Measurements from ENCODE around the gene QKI. TPM values are rescaled to one million over a fixed set of nuclear protein-coding genes. Genes with fewer than 3 reads are reported as not detected.

Gene QKI
- total RNA-seq, 1 experiment from 2014 or later, result 64.3 TPM

DNA sequence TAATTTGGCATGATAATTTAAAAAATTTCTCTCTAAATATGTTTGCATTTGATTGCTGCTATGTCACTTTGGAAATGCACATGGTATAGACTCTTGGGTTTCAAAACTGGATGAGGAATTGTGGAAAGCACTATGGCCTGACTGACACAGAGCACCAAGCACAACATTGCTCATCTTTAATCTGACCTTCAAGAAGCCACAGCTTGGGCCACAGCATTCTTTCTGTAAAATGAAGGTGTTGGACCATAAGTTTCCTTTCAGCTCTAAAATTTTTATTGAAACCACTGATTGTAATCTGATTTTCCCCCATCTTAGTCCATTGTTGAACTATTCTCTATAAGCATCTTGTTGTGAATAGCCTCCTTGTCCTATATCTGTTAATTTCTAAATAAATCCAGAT lies 41.0 kb downstream of the QKI start:
- DNase-seq, result no peak
- Histone ChIP-seq H3K4me3 (ENCODE audit: low read length) (no peak overlapping the region), H3K36me3 (ENCODE audit: low read depth, low read length) (peaks cover 4% of the 10 kb centered on the region; the same call in 1 of the 2 replicates), H3K9ac (ENCODE audit: low read length) (no peak overlapping the region), H3K9me3 (ENCODE audit: low read length) (no peaks in the 10 kb centered on the region), H3K27me3 (ENCODE audit: low read length) (no peaks in the 10 kb centered on the region), H3F3A (ENCODE audit: low read length, unreplicated experiment) (no peaks in the 10 kb centered on the region), H3K4me1 (ENCODE audit: insufficient read depth, low read length) (no peaks in the 10 kb centered on the region), H3K9me2 (replicated peaks; ENCODE audit: low read length) (no peaks in the 10 kb centered on the region), H3K79me2 (ENCODE audit: low read length) (peaks cover 100% of the 10 kb centered on the region), H2AFZ (ENCODE audit: low read length) (no peak overlapping the region), H4K20me1 (ENCODE audit: low read length) (peaks cover 51% of the 10 kb centered on the region), H3K4me2 (ENCODE audit: low read length) (no peak overlapping the region), H3K27ac (ENCODE audit: low read length) (no peak overlapping the region)
- ChIA-PET POLR2A (ENCODE audit: unreplicated experiment) (no interaction called here), CTCF (no interaction called here)
- intact Hi-C loops (cut with micrococcal nuclease), result no loop called here
- no peak for ATAC-seq
- BruUV-seq (replicated peaks), result TSS peak; percentile 17
- TF ChIP-seq, protein P1, sequence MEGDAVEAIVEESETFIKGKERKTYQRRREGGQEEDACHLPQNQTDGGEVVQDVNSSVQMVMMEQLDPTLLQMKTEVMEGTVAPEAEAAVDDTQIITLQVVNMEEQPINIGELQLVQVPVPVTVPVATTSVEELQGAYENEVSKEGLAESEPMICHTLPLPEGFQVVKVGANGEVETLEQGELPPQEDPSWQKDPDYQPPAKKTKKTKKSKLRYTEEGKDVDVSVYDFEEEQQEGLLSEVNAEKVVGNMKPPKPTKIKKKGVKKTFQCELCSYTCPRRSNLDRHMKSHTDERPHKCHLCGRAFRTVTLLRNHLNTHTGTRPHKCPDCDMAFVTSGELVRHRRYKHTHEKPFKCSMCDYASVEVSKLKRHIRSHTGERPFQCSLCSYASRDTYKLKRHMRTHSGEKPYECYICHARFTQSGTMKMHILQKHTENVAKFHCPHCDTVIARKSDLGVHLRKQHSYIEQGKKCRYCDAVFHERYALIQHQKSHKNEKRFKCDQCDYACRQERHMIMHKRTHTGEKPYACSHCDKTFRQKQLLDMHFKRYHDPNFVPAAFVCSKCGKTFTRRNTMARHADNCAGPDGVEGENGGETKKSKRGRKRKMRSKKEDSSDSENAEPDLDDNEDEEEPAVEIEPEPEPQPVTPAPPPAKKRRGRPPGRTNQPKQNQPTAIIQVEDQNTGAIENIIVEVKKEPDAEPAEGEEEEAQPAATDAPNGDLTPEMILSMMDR (conservative IDR thresholded peaks at IDR 0.05; ENCODE audit: low read depth, low read length), result no peak
- TF ChIP-seq EZH2phosphoT487 (IDR thresholded peaks at IDR 0.05; ENCODE audit: borderline replicate concordance, low read length) (no peak), EZH2 (IDR thresholded peaks at IDR 0.05; ENCODE audit: low read length, unreplicated experiment) (no peak)

DNA sequence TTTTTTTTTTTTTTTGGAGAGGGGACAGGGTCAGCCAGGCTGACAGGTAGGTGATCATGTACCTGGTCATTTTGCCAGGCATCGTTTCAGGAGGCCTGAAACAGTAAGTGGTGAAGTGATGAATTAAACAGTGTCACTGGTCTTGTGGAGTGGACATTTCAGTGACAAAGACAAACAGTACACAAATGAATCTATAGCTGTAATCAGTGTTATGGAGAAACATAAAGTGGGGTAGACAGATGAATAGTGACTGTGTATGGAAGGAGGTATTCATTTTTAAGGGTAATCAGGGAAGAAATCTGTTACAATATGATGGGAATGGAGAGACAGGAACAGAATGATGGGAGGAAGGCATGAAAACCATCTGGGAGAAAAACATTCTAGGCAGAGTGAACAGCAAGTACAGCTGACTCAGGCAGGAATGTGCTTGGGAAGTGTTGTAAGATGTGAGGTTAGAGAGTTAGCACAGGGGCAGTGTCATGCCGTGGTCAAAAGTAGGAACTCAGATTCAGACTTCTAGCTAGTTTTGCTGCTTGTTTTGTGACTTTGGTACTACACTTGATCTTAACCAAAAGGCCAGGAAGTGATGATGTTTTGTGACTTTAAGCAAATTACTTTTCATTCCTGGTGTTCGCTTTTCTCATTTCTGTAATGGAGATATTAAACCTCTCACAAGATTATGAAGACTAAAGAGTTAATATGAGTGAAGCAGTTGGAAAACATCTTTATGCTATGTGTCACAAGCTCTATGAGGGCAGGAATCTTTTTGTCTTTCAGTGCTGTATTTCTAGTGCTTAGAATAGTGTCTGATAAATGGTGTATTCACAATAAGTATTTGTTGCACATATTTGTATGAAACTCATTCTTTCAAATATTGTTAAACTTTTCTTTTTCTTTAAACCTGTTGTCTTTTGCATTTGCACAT lies 43.4 kb downstream of the QKI start:
- Histone ChIP-seq H3K27ac (ENCODE audit: low read length) (no peak overlapping the region), H4K20me1 (ENCODE audit: low read length) (peaks cover 49% of the 10 kb centered on the region), H3K9me3 (ENCODE audit: low read length) (no peaks in the 10 kb centered on the region), H3K36me3 (ENCODE audit: low read depth, low read length) (peaks cover 4% of the 10 kb centered on the region; the same call in 1 of the 2 replicates), H3K4me2 (ENCODE audit: low read length) (no peak overlapping the region), H3K27me3 (ENCODE audit: low read length) (no peaks in the 10 kb centered on the region), H3K9ac (ENCODE audit: low read length) (no peak overlapping the region), H2AFZ (ENCODE audit: low read length) (no peak overlapping the region), H3K4me3 (ENCODE audit: low read length) (no peak overlapping the region), H3K9me2 (replicated peaks; ENCODE audit: low read length) (no peaks in the 10 kb centered on the region), H3K4me1 (ENCODE audit: insufficient read depth, low read length) (no peaks in the 10 kb centered on the region), H3K79me2 (ENCODE audit: low read length) (peaks cover 100% of the 10 kb centered on the region), H3F3A (ENCODE audit: low read length, unreplicated experiment) (no peaks in the 10 kb centered on the region)
- peak; percentile 30 for DNase-seq
- no TSS peak for BruUV-seq (replicated peaks)
- CTCF ChIA-PET, result no interaction called here
- no peak for TF ChIP-seq EZH2phosphoT487 (IDR thresholded peaks at IDR 0.05; ENCODE audit: borderline replicate concordance, low read length)
- no peak for TF ChIP-seq EZH2 (IDR thresholded peaks at IDR 0.05; ENCODE audit: low read length, unreplicated experiment)
- TF ChIP-seq, protein P1 (conservative IDR thresholded peaks at IDR 0.05; ENCODE audit: low read depth, low read length), result no peak
- ATAC-seq, result 0 out of 2 replicates have a peak, but pooled peaks have one; percentile 35
- intact Hi-C loops (cut with micrococcal nuclease), result no loop called here
- POLR2A ChIA-PET (ENCODE audit: unreplicated experiment), result no interaction called here

DNA sequence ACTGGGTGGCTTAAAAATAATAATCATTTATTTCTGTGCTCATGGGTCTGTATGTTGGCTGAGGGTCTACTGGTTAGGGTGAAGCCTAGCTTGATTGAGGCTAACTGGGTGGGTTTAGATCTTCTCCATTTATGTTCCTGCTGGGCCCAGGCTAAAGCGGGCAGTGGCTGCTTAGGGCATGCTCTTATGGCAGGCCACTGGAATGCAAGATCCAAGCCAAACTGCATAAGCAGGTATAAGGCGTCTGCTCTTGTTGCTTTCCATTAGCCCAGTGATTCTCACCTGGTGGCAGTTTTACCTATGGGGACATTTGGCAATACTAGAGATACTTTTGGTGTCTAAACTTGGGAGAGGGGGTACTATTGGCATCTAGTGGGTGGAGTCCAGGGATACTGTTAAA lies 44.5 kb downstream of the QKI start:
- Histone ChIP-seq H3K4me3 (ENCODE audit: low read length) (no peak overlapping the region), H3K9ac (ENCODE audit: low read length) (no peak overlapping the region), H2AFZ (ENCODE audit: low read length) (no peak overlapping the region), H3K79me2 (ENCODE audit: low read length) (peaks cover 100% of the 10 kb centered on the region), H3K4me2 (ENCODE audit: low read length) (no peak overlapping the region), H3K36me3 (ENCODE audit: low read depth, low read length) (peaks cover 4% of the 10 kb centered on the region; the same call in 1 of the 2 replicates), H3F3A (ENCODE audit: low read length, unreplicated experiment) (no peaks in the 10 kb centered on the region), H4K20me1 (ENCODE audit: low read length) (peaks cover 45% of the 10 kb centered on the region), H3K27ac (ENCODE audit: low read length) (no peak overlapping the region), H3K9me2 (replicated peaks; ENCODE audit: low read length) (no peaks in the 10 kb centered on the region), H3K4me1 (ENCODE audit: insufficient read depth, low read length) (no peaks in the 10 kb centered on the region), H3K9me3 (ENCODE audit: low read length) (no peaks in the 10 kb centered on the region), H3K27me3 (ENCODE audit: low read length) (no peaks in the 10 kb centered on the region)
- intact Hi-C loops (cut with micrococcal nuclease), result no loop called here
- TF ChIP-seq, protein P1 (conservative IDR thresholded peaks at IDR 0.05; ENCODE audit: low read depth, low read length), result no peak
- TF ChIP-seq EZH2phosphoT487 (IDR thresholded peaks at IDR 0.05; ENCODE audit: borderline replicate concordance, low read length) (no peak), EZH2 (IDR thresholded peaks at IDR 0.05; ENCODE audit: low read length, unreplicated experiment) (no peak)
- DNase-seq (no peak), ATAC-seq (no peak)
- ChIA-PET POLR2A (ENCODE audit: unreplicated experiment) (no interaction called here), CTCF (no interaction called here)
- no TSS peak for BruUV-seq (replicated peaks)

All from PC-3 (cell line).